GM21528 (cell line): ENCODE measurements around the gene PGM1.

Experiments used
- ATAC-seq: cut with Tn5 transposase; IDR thresholded peaks from one replicate; pipeline ENCODE4 v1.9.1; 2021; ENCODE audit warnings: mild to moderate bottlenecking, moderate library complexity; ENCODE audit not compliant: unreplicated experiment, low FRiP score

Gene PGM1

DNA sequence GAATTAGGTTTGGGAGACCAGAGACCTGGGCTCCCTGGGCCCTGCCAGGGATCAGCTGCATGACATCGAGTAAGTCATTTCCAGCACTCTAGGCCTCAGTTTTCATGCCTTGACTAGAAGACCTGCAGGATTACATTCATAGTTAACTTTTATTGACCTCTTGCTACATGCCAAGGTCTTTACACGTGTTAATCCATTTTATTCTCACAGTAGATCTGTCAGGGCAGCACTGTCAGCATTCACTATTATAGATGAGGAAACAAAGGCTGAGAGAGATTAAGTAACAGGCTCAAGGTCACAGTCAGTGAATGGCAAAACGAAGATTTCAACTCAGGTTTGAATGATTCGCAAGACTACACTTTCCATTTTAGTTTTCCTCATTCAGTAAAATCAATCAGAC is 37.0 kb downstream of the PGM1 start:
- ATAC-seq = no peak

DNA sequence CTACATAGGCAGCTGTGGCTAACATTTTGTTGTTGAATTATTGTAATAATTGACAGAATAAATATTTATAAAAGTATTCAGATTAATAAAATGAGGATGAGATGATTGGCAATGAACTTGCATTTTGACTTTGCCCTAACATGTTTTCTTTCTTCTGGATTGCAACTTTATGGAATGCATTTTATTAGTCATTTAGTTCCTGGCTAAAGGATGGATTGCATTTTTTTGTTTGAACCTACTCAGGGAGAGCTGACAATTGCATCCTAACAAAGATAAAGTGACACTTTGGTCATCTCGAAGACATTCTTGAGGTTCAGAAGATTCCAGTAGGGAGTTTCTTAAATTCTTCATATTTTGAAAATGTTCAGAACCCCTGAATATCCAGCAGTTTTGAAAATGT is 37.5 kb downstream of the PGM1 start:
- no peak for ATAC-seq

DNA sequence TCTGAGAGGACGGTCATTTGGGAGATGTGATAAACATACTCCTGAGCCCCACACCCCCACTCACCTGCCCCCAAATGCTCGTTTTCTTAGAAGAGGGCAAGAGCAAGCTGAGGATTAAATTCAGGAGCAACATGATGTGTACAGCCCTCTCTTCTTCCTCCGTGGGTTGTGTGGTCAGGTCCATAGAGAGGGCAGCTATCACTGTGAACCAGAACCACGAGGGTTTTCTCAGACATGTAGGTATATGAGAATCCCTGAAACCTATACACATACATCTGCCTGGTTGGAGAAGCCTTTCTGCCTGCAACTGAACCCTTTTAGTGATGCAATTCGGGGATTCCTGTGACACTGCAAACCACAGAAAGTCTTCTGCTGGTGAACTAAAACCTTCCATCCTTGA is 38.9 kb downstream of the PGM1 start:
- no peak for ATAC-seq

DNA sequence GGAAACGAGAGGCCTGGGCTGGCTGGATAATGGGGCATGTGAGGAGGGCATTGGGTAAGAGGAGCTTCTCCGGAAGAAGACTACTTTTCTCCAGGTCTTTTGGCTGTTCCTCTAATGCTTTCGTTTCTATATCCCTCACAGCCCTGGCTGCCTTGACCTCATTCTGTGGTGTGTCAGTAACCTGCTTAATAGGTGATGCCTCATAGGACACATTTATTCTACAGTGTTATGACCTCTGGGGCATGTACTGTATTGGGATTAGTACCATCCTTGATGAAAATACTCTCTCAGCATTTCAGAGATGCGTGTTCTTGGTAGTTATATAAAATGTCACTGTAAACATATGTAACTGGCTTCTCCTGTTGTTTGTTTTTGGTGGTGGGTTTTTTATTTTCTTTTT is 40.1 kb downstream of the PGM1 start:
- ATAC-seq = no peak

DNA sequence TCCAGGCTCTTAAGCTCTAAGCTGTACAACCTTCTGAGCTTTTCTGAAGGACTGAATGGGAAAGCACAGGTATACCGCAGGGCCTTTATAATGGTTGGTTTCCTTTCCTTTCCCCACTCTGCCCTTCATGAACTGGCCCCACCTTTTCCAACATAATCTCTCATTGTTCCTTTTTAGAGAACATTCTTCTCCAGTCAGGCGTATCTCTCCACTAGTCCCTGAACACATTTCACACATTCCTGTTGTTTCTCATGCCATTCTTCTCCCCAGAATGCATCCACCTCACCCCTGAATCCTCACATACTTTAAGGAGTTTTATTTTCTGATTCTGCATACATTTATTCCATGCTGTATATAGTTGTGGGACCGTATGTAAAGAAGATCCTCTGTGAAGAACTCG is 41.3 kb downstream of the PGM1 start:
- ATAC-seq = no peak

DNA sequence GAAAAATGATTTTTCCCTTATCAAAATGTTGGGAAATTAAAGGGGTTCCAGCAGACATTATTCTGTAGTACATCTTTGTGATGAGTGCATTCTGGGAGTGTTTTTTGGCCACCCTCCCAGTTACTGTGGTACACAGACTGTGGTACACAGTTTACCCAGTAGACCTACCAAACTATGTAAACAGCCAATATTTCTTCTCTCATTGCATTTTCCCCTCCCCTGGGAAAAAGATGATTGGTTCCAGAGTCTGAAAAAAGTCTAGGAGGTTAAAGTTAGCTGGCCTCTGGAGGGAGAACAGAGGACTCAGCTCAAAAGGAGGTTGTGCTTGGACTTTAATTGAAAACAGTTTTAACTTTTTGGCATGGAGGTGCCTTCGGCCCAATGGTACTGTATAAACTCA is 42.5 kb downstream of the PGM1 start:
- no peak for ATAC-seq

DNA sequence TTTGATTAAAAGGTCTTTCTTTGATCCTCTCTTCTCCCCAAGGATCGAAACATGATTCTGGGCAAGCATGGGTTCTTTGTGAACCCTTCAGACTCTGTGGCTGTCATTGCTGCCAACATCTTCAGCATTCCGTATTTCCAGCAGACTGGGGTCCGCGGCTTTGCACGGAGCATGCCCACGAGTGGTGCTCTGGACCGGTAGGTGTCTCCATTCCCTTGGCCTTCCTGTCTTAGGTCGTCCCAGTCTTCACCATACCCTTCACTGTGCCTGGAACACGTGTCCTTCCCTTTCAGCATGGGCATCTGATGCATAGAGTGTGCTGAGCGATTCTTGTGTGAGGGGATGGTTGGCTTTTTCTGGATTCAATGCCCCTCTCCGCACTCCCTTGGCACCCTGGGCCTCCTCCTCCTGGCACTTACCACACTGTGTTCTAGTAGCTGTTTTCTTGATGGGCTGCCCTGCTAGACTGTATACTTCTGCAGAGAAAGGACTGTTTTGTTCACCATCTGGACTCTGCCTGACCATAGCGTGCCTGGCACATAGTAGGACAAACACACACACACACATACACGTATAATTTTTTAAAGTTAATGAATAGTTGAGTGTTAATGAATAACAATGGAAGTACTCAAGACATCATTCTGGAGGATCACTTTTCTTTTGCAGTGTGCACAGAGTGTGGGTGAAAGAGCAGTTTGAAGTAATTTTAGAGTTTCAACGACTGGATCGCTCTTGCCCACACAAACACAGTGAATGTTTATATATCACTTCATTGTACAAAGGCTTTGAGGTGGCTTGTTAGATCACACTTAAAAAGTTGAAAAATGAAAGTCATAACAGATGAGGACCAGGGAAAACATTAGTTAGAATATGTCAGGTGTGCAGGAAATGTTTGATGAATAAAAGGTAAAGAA is 43.2 kb downstream of the PGM1 start:
- no peak for ATAC-seq

DNA sequence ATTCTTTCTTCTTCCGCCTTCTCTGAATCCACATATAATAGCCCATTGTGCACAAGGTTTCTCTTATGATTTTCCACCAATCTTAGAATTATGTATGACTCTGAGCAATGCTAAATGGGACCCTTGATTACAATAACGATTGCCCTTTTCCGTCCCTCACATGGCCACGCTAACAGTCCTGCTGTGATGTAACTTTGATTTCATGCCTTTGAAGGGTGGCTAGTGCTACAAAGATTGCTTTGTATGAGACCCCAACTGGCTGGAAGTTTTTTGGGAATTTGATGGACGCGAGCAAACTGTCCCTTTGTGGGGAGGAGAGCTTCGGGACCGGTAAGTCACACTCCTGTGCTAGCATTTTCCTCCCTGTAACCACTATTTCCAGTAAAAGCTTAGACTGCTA is 45.3 kb downstream of the PGM1 start:
- ATAC-seq = no peak

DNA sequence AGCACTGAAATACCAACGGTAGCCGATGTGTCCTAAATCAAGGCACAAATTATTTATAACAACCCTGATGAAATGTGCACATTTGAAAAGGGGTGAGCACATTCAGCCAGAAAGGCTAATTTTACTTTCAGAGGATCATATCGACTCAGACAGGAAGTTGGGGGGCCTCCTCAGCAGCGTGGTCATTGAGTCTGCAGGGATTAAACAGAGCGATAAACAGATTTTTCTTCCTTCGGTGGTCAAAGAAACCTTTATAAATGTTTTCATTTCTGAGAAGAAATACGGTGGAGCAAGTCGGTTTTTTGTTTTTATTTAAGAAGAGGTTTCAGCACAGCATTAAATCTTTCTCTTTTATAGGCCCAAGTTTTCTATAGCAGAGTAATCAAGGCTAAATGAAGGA is 45.7 kb downstream of the PGM1 start:
- no peak for ATAC-seq

DNA sequence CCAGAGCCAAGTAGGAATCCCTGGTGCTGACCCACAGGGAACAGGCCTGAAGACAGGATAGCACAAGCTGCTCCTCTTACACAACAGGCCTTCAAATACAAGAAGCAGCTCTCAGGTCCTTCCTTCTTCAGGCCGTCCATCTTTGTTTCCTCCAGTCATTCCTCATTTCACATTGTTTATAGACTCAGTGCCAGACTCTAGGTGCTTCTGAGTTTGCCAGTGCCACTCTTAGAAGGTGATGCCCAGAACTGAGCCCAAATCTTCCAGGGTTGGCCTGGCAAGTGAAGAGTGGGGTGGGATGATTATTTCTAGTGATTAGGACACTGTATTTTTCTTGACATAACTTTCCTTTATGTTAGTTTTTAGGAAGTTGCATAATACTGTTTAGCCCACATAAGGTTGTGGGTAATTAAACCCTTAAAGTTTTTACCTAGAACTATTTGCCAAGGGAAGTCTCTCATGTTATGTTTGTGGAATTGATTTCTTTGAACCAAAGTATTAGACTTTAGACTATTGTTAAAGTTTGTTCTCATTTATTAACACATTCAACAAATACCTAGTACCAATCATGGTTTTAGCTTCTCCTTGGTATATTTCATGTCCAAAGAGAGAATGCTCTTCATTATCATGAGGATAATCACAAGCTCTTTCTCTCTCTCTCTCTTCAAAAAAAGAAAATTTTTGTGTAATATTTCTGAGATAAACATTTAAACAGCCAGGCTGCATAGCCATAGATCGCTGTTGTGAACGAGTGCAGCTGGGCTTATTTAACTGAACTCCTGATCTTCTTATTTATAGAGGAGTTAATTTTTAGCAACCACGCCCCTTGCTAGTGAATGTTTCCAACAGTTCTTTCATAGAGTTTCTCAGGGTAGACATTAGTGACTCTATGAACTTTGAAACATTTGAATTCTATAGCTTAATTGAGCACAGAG is 47.7 kb downstream of the PGM1 start:
- ATAC-seq = no peak

DNA sequence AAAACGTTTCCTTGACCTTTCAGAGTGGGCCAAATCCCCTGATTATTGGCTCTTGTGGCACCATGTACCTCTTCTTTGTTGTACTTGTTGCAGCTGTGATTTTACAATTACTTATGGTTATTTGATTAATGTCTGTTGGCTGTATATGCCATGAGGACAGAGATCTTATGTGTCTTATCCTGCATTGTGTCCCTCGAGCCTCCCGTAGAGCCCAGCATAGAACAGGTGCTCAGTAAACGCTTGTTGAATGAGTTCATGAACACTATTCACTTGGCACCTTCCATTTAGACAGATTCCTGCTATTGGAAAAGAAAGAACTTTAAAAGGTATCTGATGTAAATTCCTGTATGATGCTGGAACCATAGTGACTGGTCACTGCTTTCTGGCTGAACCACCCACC is 48.4 kb downstream of the PGM1 start:
- ATAC-seq = no peak

DNA sequence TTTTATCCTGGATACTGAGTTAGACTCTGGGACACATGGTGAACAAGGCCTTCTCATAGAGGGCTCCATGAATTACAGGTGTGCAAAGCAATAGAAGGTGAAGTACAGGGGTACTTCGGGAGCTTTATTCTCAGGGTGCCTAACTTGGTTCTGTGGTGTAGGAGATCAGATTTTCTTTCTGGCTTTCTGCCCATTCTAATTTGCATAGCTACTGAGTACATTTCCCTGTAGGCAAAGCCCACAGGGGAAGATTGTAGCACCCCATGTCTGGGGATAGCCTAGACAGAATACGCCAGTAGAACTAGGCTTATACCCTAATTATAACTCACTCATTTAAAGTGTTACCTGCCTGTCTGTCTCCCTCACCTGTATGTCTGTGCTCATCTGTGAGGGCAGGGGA is 49.7 kb downstream of the PGM1 start:
- no peak for ATAC-seq

DNA sequence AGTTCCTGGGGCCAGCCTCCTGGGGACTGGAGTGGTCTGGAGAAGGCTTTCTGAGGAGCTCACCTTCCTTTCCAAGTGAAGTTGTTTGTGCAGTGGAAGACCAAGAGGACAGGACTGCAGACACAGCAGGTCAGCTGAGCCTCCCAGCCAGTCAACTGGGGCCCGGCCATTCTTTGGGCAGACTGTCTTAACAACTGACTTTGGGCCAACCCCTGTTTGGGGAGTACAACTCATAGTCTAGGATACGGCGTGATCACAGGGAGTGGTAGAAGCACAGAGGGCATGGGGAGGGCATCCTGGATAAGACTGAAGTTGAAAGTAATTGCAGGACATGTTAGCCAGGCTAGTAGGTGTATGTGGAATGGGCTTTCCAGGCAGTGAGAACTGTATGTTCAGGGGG is 50.3 kb downstream of the PGM1 start:
- ATAC-seq = no peak

DNA sequence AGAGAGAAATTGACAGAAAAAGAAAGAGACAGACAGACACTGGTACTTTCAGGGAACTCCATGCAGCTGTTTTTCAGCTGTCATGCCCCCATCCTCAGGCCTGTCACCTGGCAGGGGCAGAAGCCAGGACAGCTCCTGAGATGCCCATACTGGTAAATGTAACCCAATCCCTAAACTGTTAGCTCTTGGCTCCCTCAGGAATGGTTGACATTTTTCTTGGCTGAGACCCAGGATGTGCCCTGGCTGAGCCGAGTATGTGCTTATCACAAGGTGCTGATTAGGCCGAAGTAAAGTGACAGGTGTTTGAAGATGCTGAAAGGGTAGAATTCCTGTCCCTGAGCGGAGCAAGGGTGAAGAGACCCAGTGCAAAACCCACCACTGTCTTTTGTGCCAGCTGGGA is 50.7 kb downstream of the PGM1 start:
- ATAC-seq = no peak

DNA sequence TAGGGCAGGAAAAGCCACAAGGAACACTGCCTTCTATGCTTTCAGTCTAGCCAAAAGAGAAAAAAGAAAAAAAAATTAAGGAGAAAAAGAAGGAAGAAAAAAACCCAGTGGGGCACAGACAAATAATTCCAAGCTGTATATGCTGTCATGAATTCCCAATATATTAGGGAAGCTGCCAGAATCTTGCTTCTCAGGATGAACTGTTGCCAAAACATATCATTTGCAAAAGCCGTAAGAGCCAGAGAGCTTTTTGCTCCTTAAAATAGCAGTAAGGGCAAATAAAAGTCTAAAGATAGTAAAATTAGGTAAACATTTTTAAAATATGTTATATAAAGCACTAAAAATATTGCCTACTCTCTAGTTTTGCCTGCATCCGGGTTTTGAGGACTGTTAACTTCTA is 52.1 kb downstream of the PGM1 start:
- ATAC-seq = no peak

DNA sequence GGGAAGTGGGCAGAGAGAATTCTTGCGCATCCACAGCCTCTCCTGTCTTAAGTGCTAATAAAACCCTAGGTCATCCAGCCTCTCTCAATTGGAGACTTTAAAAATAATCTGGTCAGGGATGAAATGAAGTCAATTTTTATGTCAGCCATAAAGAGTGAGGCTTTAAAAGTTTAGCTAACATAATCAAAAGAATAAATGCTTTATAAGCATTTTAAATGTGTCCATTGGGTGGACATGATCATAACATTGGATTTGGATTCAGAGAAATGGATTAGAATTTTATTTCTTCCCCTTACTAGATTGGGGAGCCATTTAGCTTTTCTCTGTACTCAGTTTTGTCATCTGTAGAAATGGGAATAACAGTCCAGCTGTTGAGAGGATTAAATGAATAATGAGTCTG is 55.5 kb downstream of the PGM1 start:
- no peak for ATAC-seq

DNA sequence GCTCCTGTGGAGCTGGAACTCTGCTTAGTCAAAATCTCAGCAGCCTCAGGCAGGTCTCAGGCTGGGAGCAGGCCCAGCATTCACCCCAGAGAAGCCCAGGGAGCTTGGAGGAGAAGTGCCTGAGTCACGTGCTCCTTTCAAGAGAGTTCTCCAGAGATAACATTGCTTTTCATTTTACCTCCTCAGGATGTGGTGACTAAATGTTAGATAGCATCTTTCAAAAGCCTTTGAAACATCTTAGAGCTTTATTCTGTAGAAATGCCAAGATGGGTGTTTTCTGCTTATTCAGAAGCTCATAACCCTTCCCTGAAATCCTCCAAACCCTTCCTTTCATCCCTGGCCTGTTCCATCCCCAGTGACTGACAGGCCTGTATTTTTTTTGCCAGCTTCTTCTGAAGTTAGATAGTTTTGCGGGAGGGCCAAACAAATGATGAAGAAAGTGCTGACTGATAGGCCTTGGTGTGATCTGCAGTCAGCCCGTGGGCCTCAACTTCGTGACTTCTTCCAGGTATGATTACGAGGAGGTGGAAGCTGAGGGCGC is 58.0 kb downstream of the PGM1 start:
- no peak for ATAC-seq

DNA sequence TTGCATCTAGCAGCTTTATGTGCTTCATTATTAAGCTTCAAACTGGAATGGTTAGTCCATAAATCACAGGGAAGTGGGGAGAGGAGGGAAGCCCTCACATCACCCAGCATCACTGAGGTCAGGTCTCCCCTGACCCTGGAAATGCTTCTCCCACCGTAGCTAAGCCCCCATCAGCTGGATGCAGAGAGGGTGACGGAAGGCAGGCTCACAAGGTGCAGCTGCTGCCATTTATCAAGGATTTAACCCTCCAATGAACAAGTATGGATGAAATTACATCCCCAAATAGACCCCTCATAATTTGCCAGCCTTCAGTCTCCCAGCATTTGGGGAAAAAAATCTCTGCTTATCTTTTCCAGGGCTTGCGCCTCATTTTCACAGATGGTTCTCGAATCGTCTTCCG is 60.8 kb downstream of the PGM1 start:
- ATAC-seq = no peak

DNA sequence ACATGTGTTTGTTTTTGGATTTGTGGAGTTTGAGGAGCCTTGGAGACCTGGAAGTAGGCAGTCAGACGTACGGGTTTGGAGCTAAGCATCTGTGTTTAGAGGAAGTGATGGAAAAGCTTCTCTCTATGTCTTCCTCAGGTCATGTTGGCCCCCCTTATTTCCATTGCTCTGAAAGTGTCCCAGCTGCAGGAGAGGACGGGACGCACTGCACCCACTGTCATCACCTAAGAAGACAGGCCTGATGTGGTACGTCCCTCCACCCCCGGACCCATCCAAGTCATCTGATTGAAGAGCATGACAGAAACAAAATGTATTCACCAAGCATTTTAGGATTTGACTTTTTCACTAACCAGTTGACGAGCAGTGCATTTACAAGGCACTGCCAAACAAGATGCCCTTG is 66.2 kb downstream of the PGM1 start:
- ATAC-seq = no peak

DNA sequence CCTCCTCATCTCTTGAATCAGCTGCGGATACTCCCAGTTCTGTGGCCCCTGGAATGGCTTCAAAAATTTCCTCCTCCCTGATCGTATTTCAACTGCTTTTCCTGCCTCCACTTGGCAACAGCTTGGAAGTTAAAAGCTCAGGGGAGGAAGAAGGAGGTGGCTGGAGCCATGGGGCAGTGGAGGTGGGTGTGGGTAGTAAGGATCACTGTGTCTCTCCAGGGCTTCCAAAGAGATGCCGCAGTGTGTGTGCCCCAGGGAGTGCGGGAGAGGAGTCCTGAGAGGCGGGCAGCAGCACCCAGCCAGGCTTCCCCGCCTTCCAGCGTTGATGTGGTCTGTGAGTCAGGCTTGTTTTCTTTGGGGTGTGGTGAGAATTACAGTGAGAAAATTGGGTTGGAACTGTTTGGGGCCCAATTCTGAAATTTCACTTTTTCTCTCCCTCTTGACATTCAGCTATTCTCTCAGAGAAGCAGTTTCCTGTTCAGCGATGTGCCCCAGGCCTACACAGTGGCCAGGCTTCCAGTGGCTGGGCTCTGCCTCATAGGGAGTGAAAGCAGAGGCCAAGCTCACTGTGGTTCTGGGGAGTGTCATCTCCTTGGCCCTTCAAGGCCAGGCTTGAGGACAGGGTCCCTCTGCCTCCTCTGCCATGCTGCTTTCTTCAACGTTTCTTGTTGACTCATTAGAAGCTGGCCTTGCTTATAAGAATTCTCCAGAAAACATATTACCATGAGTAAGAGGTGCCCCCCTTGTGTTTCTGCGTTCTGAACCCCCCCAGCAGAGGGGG is 69.0 kb downstream of the PGM1 start:
- ATAC-seq = no peak

DNA sequence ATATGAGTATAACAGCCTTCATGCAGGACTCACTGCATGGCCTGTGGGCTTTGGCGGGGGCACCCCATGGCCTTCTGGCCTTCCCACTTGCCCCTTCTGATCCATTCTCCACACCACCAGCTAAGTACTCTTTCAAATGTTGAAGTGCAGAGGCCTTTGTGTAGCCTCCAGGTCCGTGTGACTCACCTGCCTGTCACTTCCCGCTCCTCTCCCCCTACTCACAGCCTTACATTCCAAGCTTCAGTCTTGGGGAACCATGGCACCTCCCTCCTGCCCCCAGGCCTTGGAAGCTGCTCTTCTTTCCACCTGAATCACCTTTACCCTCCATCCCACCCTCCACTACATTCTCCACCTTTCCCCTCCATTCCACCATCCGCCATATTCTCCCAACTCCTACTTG is 69.6 kb downstream of the PGM1 start:
- ATAC-seq = no peak
